Stimulated activated CD8-positive, alpha-beta memory T cell treated with anti-CD3 and anti-CD28 coated beads, Interleukin-12 subunit alpha, Interleukin-12 subunit beta, amount 100 ng/mL, for 24 hours (primary cell): ENCODE measurements around the gene CARMIL1.

Experiments
- DNase-seq: peaks from one replicate; pipeline ENCODE4 v3.0.0-alpha.2; 2020; ENCODE audit errors: extremely low read depth

CARMIL1 gene

DNA sequence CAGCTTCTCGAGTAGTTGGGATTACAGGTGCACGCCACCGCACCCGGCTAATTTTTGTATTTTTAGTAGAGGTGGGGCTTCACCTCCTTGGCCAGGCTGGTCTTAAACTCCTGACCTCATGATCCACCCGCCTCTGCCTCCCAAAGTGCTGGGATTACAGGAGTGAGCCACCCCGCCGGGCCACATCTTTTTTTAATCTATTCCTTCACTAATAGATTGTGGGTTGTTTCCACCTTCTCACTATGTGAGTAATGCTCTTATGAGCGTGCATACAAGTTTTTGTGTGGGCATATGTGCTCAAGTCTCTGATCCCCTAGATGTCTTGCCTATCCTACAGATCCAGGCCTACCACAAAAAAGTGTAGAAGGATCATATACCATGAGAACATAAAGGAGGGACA is 30.7 kb downstream of the CARMIL1 start:
- DNase-seq: no peak

DNA sequence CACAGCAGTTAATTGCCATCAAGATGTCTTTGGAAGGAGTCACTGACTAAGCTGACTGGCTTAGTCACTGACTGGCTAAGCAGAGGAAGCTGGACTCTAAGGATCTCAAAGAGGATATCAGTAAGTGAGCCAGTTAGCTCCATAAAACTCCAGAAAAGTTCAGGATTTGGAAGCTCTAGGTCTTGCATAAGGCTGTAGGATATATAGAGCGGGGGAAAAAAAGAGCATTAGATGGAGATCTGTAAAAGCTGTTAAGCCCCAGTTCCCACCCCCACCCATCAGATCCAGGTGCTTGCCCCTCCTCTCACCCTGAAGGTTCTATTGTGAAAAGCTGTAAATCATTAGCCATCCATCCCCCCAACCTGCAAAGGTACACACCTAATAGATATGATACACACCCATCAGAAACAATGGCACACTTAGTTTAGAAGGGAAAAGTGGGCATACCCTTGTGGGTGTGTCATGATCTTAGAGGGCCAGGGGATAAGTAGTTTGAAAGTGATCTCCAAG is 32.2 kb downstream of the CARMIL1 start:
- no peak for DNase-seq

DNA sequence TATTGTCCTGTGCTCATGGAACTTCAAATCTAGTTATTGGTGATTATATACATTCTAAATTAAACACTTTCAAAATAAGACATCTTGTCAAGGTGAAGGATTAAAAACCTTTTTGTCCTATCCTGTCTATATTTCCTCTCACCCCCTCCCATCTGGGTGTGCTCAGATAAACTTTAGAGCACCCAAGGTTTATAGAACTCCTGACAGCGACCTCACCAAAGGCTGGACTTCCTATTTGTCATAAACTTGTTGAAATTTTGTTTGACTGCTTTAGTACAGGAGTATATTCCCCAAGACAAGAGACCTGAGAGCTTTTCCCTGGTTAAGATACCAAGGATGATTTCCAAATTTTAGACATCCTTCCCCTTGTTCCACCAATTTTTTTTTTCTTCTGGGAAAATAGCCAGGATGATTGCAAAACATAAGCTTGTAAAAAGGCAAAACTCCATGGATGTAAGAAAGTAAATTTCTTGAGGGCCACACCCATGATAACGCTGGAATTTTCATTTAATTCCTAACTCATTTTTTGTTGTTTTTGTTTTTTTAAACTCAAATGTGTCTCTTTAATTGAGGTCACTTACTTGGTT is 33.0 kb downstream of the CARMIL1 start:
- DNase-seq: no peak

DNA sequence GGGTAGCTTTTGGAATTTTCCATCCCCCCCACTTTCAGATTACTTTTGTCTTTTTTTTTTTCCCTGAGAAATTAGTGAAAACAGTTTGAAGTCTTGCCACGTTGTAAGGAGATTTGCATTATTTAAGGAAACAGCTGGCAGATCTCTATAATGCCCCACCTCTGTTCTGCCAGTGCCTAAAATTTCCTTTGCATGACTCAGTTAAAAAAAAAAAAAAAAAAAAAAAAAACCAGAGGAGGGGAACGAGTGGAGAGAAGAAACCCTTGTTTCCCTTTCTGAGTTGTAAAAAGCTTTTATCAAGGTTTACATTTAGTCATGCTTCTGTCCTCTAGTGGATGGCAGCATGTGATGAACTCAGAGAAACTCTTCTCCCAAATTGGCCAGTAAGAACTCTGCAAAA is 33.5 kb downstream of the CARMIL1 start:
- no peak for DNase-seq

DNA sequence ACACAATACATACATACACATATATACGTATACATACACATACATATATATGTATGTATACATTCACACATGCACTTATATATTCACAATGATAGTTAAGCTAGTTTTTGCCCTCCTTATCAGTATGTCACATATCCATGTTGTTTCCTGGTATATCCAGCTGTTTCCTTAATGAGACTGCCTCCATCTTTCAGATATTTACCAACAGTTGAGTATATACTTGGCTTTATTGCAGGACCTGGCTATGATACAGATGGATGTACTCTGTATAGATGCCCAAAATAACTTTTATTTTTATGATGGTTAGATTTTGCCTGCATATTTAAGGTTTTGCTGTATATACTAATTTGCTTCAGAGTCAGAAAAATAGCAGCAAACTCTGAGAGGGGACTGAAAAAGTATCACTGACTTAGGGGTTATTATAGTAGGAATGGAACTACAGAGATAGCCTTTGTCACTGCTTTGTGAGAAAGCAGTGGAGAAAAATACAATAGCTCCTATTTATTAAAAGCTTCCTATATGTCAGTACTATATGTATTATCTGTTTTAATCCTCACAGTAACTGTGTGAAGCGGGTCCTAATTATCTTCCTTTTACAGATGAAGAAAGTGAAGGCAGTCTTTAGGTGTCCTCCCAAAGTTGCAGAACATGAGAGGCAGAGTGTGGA is 35.5 kb downstream of the CARMIL1 start:
- no peak for DNase-seq

DNA sequence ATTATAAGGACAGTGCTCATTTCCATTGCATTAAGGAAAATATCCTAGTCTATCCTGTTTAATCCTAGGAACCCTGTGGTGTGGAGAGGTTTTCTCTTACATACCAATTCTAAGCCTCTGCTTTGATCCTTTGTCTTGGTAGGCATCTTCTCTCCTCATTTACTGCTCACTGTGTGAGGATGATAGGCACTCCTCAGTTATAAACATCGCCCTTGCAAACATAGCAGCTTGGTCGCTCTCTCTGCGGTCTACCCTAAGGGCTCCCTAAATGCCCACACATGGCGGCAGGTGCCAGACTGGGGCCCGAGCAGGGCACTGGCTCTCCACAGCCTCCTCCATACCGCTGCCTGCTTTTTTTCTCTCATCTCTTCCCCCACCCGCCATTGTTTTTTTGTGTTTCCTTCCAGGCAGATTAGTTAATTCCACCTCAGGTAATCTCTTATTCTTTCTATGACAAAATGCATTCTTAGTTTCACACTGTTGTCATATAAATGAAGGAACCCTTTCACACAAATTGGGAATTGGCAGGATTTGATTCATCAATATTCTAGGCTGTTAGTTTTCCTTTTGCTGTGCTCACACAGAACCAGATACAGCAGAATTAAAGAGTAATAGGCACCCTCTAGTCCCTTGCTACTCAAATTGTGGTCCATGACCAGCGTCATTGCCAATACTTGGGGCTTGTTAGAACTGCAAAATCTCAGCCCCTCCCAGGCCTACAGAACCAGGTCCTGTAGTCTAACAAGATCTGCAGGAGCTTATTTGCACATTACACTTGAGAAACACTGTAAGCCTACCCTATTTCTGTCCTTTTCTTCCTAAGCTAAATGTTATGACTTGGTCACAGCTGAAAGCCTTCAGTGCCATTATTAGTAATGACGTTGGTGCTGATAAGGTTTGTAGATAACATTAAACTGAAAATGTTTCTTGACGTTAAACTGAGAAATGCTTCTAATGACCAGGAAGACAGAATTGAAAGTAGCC is 36.3 kb downstream of the CARMIL1 start:
- no peak for DNase-seq

DNA sequence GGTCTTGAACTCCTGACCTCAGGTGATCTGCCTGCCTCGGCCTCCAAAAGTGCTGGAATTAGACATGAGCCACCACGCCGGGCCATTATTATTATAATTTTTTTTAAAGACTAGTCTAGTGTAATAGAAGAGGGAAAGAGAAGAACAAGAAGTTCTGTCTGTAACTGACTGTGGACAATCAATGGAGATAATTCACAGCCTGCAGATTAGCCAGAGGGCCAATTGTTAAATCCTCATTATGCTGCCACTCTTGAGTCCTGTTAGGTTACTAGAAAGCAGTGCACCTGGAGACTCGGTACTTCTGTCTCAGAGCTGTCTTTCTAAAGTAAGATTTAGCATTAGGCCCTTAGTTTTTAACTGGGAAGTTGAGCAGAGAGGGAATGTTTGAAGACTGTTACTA is 37.5 kb downstream of the CARMIL1 start:
- DNase-seq: no peak

DNA sequence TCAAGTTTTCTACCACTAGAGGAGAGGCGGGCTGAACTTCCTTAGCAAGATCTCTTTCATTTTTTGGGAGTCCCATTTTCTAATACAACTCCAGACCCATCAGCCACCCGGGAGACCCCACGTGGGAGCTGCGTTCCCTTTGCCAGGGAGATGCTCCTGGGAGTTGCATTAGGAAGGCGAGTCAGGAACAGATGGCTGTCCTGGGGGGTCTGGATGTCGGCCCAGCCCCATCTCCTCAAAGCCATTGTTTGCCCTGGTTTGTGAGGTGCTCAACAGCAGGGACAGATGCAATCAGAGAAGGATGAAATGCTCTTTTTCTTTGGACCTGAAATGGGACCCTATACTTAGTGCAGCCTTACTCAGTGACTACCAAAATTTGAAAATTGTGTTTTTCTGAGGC is 39.4 kb downstream of the CARMIL1 start:
- no peak for DNase-seq

DNA sequence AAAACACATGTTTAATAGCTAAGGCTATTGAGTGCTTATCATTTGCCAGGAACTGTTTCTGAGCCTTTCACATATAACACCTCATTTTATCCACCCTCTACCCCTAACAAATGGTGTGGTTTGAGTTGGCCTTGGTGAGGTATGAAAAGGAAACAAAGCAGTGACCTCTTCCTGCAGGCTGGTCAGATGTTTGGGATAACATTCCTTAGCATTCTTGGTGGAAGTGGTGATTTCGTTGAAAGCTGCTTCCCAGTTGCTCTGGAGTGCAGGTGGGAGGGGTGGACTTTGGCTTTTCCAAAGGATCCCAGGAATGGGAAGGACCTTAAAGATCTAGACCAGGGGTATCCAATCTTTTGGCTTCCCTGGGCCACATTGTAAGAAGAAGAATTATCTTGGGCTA is 41.3 kb downstream of the CARMIL1 start:
- DNase-seq: no peak

DNA sequence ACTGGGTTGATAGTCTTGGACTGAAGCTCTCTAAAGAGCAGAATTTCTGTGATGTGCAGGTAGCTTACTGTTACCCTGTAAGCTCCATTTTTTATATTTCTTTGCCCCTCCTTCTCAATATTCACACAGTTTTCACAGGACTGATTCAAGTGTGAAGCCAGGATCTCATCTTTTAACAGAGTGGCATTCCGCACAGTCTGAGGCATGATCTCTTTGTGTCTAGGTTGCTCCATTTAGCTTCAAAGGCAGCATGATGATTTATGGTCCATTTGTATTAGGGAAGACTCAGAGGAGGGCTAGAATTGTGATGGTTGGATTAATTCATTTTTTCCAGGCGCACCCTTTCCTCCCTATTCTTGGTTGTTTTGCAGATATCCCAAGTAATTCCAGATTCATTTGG is 43.5 kb downstream of the CARMIL1 start:
- no peak for DNase-seq

DNA sequence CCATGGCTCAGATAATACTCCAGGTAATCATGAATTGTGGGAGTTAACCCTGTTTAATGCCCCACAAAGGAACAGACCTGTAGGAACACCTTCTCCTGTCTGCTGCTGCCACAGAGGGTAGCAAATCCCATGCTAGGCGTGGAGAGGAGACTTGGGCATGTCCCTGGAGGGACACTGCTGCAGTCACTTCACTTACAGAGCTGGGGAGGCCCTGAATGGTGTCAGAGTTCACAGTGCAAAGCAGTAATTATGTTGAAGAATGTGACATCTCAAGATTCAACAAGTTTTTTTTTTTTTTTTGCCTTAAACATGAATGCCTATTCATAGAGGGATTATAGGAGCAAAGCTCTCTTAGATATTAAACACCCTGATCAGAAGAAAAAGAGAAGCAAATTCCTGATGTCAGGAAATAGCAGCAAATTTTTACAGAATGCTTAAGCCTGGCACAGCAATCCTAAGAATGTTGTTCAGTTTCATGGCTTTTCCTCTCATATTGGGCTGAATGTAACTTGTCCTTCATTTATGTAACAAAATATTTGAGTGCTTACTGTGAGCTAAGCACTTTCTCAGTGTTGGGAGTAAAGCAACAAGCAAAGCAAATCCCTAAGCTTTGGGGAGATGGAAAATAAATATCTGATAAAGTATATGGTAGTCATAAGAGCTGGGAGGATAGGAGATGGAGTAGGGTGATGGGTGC is 45.0 kb downstream of the CARMIL1 start:
- no peak for DNase-seq

DNA sequence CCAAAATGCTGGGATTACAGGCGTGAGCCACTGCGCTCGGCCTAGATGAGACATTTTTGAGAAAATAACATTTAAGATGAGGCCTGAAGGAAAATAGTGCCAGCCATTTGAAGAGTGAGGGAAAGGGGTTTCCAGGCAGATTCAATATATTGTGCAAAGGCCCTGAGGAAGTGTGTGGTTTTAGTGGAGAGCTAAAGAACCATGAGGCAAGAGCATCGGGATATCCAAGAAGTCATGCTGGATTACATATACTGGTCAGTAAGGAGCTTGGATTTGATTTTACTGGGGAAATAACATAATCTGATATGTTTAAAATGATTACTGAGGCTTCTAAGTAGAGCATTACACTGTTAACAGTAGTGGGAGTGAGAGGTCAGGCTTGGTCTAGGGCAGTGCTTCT is 47.0 kb downstream of the CARMIL1 start:
- DNase-seq: no peak

DNA sequence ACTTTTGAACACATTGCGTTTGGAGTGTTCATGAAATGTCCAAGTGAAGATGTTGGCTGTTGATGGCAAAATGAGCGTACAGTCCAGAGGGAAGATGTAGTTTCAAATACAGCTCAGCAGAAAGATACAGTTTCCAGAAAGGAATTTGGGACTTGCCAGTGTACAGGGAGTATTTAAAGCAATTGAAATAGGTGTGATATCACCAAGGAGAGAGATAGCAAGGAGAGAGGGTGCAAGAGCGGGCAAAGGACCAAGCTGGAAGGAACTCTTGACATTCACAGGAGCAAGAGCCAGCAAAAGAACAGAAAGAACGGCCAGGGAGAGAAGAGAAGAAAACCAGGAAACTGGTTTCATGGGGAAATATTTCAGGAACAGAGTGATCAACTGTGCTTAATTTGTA is 47.8 kb downstream of the CARMIL1 start:
- no peak for DNase-seq

DNA sequence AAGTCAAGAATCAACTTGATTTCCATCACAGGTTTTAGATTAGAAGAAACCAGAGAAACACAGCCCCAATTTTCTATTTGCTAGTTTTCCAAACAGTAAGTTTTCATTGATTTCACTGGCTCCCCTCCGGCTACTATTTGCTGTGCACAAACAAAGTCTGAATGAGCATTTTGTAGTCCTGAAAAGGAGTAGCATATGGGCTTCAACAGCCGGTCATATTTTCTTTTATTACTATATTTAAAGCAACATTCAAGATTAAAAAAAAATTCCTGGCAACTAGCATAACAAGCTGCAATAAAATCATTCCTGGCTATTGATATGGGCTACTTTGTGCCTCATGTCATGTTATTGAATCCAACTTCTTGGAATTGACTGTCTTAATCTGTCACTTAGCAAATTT is 48.3 kb downstream of the CARMIL1 start:
- DNase-seq: no peak

DNA sequence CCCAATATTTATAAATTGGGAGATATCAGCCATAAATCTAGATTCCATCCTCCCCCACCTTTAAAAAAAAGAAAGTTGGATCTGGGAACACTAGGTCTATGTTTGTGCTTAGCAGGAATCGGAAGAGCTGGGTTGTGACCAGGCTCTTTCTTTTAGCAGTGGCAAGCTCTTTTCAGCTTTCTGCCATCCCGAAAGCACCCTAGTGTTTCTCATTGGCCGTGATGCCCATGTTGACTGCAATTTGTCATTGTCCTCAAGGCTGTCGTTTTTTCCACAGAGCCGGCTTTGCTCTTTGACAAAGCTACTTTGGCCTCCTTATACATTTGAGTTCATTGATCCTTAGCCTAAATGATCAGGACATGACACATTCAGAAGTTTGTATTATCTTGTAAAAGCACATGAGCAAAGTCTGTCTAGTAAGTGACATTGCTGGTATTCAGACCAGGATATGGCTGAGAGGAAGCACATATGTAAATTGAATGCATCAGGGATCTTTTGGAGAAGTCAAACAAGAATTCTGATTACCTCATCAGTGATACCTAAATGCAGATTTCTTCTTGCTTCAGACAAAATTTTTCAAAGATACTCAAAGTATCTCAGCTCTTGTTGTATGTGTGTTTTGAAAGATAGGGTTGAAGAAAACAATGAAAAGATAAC is 50.1 kb downstream of the CARMIL1 start:
- DNase-seq: no peak

DNA sequence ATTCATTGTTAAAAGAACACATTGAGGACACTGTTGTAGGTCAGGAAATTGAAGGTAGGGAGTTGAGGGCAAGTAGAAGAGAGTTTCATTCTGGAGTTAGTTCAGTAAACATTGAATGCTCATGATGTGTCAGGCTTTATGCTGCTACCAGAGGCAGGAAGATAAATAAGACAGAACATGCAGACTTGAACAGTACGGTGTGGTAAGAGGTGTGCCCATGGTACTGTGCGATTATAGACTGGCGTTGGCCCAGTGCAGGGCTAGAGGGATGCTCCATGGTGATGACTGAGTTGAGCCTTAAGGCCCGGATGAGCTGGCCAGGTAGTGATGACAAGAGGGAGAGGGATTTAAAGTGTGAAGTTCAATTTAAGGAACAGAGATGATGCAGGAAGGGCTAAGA is 50.8 kb downstream of the CARMIL1 start:
- no peak for DNase-seq

DNA sequence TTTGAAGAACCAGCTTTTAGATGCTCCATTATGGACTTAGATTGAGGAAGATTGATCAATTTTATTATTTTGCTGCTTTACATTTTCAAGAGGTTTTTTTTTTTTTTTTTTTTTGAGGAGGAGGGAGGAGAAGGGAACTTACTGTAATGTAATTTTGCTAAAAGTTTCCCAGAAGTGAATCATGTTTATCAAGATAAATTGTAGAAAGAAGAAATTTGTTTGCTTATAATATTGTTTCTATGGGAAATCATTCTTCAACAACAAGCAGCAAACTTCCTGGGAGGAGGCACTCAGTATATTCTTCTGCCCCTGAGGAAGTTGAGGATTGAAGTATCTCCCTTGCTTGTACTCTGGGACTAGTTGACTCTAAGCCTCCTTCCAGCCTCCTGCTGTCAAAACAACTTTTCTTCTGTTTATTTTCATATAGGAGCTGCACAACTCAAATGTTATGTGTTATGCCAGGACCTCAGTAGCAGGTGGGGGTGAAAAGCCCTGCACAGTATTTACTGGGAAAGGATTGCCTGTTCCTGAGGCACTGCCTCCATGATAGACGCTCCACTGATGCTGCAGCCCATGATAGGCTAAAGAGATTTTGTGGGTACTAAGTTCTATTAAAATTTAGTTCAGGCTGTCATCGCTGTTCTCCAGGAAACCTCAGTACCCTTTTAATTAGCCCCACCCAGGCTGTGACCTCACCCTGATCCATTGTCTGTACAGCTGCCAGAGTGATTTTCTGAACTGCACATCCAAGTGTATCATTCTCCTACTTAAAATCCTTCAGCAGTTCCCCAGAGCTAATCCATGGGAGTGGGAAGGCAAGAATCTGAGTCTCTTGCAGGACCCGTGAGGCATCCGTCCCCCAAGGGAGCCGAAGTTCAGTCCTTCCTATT is 51.9 kb downstream of the CARMIL1 start:
- DNase-seq: no peak

DNA sequence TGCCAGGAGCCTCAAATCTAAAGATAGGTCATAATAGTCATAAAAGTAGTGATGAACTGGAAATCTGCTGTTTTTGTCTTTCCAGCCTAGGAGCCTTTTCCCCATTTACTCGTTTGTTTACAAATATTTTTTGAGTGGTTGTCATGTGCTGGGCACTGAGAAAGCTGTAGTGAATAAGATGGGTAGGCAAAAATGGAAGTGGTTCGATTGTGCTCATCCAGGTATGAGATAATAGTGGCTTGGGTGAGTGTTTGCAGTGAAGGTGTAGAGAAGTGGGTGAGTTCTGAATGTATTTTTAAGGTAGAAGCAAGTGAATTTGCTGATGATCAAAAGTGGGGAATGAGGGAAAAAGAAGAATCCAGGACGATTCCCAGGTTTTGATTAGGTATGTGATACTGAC is 53.0 kb downstream of the CARMIL1 start:
- DNase-seq: no peak

DNA sequence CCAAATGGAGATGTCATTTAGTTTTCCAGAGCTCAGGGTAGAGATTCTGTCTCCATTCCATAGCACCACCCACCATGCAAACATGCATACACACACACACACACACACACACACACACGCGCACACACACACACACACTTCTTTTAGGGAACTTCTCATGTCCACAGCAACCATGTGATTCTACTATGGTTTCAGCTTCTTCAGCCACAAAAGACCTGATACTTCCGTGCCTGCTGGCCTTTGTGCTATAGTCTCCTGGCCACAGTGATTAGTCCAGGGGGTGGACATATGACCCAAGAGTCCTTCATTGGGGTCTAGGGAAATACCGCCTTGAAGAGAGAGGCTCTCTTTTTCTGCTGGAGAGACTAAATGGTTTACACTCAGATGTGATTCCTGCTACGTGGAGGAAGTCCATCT is 53.5 kb downstream of the CARMIL1 start:
- DNase-seq: no peak

DNA sequence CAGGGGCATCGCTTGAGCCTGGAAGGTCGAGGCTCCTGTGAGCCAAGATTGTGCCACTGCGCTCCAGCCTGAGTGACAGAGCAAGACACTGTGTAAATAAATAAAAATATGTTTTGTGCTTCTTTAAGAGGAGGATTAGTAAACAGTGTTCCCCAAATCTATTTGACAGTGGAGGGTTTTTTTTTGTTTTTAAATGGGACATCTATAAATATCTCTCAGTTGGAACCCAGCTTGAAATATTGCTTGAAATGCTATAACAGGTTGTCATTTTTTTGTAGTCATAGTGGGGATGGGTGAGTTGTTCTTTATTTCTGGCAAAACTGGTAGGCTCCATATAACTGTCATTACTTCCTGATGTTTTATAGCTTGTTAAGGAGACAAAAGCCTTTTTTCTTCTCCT is 54.3 kb downstream of the CARMIL1 start:
- DNase-seq: no peak
